Measurements from ENCODE around the gene MTF1.
A peak's percentile ranks its signal among the peaks of the same experiment; 100 is the strongest.
"Not testable (repeated sequence)": the region's sequence is repeated elsewhere in the genome, so short reads cannot be mapped to it uniquely, and the experiment has no call there.

Gene MTF1

GRCh38 chr1:37859507-37860345 lies at the start of gene MTF1:
Gene MTF1, minus strand, starts transcription at chr1:37859592. Its CDS starts 1,934 bp downstream, at chr1:37857658.
- peak; percentile 95 for DNase-seq (ENCODE audit: low spot score)

GRCh38 chr1:37908531-37908930 lies 49.1 kb upstream of the MTF1 start:
- DNase-seq (ENCODE audit: low spot score): not testable (repeated sequence)

GRCh38 chr1:37907416-37908125 lies 48.2 kb upstream of the MTF1 start:
- not testable (repeated sequence) for DNase-seq (ENCODE audit: low spot score)

GRCh38 chr1:37906591-37906990 lies 47.2 kb upstream of the MTF1 start:
- not testable (repeated sequence) for DNase-seq (ENCODE audit: low spot score)

- DNase-seq (ENCODE audit: low spot score): no peak
These were observed 46.3 kb upstream of the MTF1 start for GRCh38 chr1:37905727-37906126.

- DNase-seq (ENCODE audit: low spot score): not testable (repeated sequence)
These were observed 44.5 kb upstream of the MTF1 start for GRCh38 chr1:37903921-37904320.

- no peak for DNase-seq (ENCODE audit: low spot score)
These were observed 43.6 kb upstream of the MTF1 start for GRCh38 chr1:37902983-37903382.

- DNase-seq (ENCODE audit: low spot score): no peak
These were observed 42.5 kb upstream of the MTF1 start for GRCh38 chr1:37901893-37902225.

- DNase-seq (ENCODE audit: low spot score): no peak
These were observed 42.0 kb upstream of the MTF1 start for GRCh38 chr1:37901191-37901892.

GRCh38 chr1:37897563-37897962 lies 38.2 kb upstream of the MTF1 start:
- DNase-seq (ENCODE audit: low spot score): not testable (repeated sequence)

- DNase-seq (ENCODE audit: low spot score): no peak
These were observed 34.3 kb upstream of the MTF1 start for GRCh38 chr1:37893673-37894072.

- DNase-seq (ENCODE audit: low spot score): no peak
These were observed 33.0 kb upstream of the MTF1 start for GRCh38 chr1:37892151-37893047.

- DNase-seq (ENCODE audit: low spot score): peak; percentile 34
These were observed 31.1 kb upstream of the MTF1 start for GRCh38 chr1:37890378-37891014.

GRCh38 chr1:37888022-37888700 lies 28.8 kb upstream of the MTF1 start:
- no peak for DNase-seq (ENCODE audit: low spot score)

GRCh38 chr1:37884145-37884544 lies 24.8 kb upstream of the MTF1 start:
- DNase-seq (ENCODE audit: low spot score): no peak

- DNase-seq (ENCODE audit: low spot score): no peak
These were observed 24.3 kb upstream of the MTF1 start for GRCh38 chr1:37883671-37884070.

- no peak for DNase-seq (ENCODE audit: low spot score)
These were observed 20.5 kb upstream of the MTF1 start for GRCh38 chr1:37879865-37880264.

GRCh38 chr1:37878071-37878470 lies 18.7 kb upstream of the MTF1 start:
- no peak for DNase-seq (ENCODE audit: low spot score)

GRCh38 chr1:37875833-37876232 lies 16.4 kb upstream of the MTF1 start:
- no peak for DNase-seq (ENCODE audit: low spot score)

GRCh38 chr1:37872692-37873091 lies 13.3 kb upstream of the MTF1 start:
- no peak for DNase-seq (ENCODE audit: low spot score)

GRCh38 chr1:37868466-37868865 lies 9.1 kb upstream of the MTF1 start:
- peak; percentile 8 for DNase-seq (ENCODE audit: low spot score)

All from SW480 (cell line).